Colonic mucosa (tissue), 4 donors: Measurements from ENCODE around the gene RRM2. TPM values are rescaled to one million over a fixed set of nuclear protein-coding genes. Genes with fewer than 3 reads are reported as not detected.
A peak's percentile ranks its signal among the peaks of the same experiment; 100 is the strongest.
"Not testable (repeated sequence)": the region's sequence is repeated elsewhere in the genome, so short reads cannot be mapped to it uniquely, and the experiment has no call there.

Experiments
- DNase-seq: peaks from one replicate; pipeline ENCODE4 v3.0.0-alpha.2; 2020
- H3K27ac ChIP-seq: fragments of 200-600 bp; one replicate; pipeline ENCODE4 v1.8.0; 2021
- H3K27me3 ChIP-seq: fragments of 200-600 bp; one replicate; pipeline ENCODE4 v1.8.0; 2021
- H3K36me3 ChIP-seq: fragments of 200-600 bp; one replicate; pipeline ENCODE4 v1.8.0; 2021
- H3K4me1 ChIP-seq: fragments of 200-600 bp; one replicate; pipeline ENCODE4 v1.8.0; 2021; ENCODE audit warnings: mild to moderate bottlenecking
- H3K4me3 ChIP-seq: fragments of 200-600 bp; one replicate; pipeline ENCODE4 v1.8.0; 2021
- H3K9ac ChIP-seq, 2 donors: one replicate each; pipeline ENCODE4 v1.7.0; 2013; ENCODE audit warnings: control low read depth in 2 of 2, low read depth in 2 of 2, low read length in 2 of 2
- H3K9me3 ChIP-seq: fragments of 200-600 bp; one replicate; pipeline ENCODE4 v1.8.0; 2021
- intact Hi-C: fragments of 100-400 bp; cut with DNase I; formaldehyde crosslinking; loops from one replicate; pipeline ENCODE4 v1.14.1; 2022
- total RNA-seq, 2 donors: library from RNA; stranded (reverse); fragmentation: NEBNext Ultra II Directional in 1 of 2; extraction: Animal tissue kit (Norgen Biotek cat#: 25700) in 1 of 2; gene quantifications; one replicate each; pipeline ENCODE4 v1.2.1, GENCODE V29; 2021
- TF ChIP-seq, protein P1 (sequence below): fragments of 200-600 bp; IDR thresholded peaks from one replicate; pipeline ENCODE4 v1.8.0; 2022; ENCODE audit warnings: antibody characterized with exemption, mild to moderate bottlenecking
- donor health status: healthy.
- donor health status: DM: no; HTN: no; CAD: no.
- donor health status: DM: no; HTN: no; CAD: no.

RRM2 gene
- total RNA-seq, 2 donors from 2014 or later, result 54.3 to 216 TPM

DNA sequence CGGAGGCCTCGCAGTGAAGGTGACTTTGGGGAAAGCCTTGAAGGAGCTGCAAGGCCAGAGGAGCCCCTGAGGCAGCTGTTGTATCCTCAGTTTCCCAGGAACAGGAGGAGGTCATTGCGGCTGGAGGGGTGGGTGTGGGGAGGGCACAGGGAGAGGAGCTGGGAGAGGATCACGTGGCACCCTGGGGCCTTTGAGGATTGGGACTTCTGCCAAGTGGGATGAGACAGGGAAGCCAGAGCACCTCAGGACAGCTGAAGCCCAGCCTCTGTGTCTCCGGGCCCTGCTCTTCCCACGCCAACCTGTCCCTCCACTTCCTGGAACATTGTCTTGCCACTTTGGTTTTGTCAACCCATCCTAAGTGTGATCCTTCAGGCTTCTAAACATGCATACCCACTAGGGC is 19.4 kb upstream of the RRM2 start:
- Histone ChIP-seq H3K4me1 (no peaks in the 10 kb centered on the region), H3K9me3 (no peaks in the 10 kb centered on the region), H3K4me3 (no peak overlapping the region), H3K36me3 (no peaks in the 10 kb centered on the region), H3K27ac (no peak overlapping the region), H3K27me3 (no peaks in the 10 kb centered on the region), H3K9ac (no peak overlapping the region)
- intact Hi-C loops, result no loop called here
- TF ChIP-seq, protein P1, sequence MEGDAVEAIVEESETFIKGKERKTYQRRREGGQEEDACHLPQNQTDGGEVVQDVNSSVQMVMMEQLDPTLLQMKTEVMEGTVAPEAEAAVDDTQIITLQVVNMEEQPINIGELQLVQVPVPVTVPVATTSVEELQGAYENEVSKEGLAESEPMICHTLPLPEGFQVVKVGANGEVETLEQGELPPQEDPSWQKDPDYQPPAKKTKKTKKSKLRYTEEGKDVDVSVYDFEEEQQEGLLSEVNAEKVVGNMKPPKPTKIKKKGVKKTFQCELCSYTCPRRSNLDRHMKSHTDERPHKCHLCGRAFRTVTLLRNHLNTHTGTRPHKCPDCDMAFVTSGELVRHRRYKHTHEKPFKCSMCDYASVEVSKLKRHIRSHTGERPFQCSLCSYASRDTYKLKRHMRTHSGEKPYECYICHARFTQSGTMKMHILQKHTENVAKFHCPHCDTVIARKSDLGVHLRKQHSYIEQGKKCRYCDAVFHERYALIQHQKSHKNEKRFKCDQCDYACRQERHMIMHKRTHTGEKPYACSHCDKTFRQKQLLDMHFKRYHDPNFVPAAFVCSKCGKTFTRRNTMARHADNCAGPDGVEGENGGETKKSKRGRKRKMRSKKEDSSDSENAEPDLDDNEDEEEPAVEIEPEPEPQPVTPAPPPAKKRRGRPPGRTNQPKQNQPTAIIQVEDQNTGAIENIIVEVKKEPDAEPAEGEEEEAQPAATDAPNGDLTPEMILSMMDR, result no peak
- no peak for DNase-seq

DNA sequence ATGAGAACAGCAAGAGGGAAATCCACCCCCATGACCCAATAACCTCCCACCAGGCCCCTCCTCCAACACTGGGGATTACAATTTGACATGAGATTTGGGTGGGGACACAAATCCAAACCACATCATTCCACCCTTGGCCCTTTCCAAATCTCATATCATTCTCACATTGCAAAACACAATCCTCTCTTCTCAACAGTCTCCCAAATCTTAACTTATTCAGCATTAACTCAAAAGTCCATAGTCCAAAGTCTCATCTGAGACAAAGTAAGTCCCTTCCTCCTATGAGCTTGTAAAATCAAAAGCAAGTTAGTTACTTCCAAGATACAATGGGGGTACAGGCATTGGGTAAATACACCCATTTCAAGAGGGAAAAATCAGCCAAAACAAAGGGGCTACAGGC is 17.6 kb upstream of the RRM2 start:
- H3K9me3 ChIP-seq, H3K4me1 ChIP-seq, H3K27me3 ChIP-seq, DNase-seq, H3K4me3 ChIP-seq, H3K36me3 ChIP-seq, H3K9ac ChIP-seq, intact Hi-C loops, H3K27ac ChIP-seq: not testable (repeated sequence)

DNA sequence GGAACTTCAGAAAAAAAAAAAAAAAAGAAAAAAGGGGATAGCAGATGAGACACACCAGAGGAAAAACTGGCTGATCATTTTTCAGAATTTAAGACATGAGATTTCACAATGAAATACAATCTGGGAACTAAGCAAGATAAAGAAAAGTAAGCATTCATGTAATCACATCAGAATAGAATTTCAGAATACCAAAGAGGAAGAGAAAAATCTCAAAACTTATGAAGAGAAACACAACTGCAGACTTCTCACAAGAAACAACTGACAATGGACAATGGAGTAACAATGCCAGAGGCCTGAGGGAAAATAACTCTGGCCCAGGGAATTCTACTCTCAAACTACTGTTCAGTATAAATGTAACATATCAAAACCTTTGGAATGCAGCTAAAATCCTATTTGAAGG is 13.2 kb upstream of the RRM2 start:
- Histone ChIP-seq H3K9me3 (no peaks in the 10 kb centered on the region), H3K27ac (no peak overlapping the region), H3K9ac (no peak overlapping the region), H3K27me3 (no peaks in the 10 kb centered on the region), H3K4me1 (no peaks in the 10 kb centered on the region), H3K36me3 (no peaks in the 10 kb centered on the region), H3K4me3 (no peak overlapping the region)
- TF ChIP-seq, protein P1, result no peak
- intact Hi-C loops, result no loop called here
- no peak for DNase-seq

DNA sequence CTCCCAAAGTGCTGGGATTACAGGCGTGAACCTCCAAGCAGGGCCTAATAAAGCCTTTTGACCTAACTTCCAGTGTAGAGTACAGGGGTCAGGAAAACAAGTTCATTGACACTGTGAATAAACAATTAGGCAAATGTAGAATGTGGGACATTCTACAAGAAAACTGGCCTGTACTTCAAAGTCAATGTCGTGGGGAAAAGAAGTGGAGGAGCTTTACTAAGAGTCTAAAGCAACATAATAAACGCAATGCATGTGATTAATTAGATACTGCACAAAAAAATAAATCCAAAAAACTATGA is 3.6 kb upstream of the RRM2 start:
- H3K36me3 ChIP-seq, result no peaks in the 10 kb centered on the region
- TF ChIP-seq, protein P1, result no peak
- no peak overlapping the region for H3K9ac ChIP-seq
- no peak for DNase-seq
- no peak overlapping the region for H3K27ac ChIP-seq
- intact Hi-C loops, result no loop called here
- H3K9me3 ChIP-seq, result no peaks in the 10 kb centered on the region
- no peak overlapping the region for H3K4me3 ChIP-seq
- H3K27me3 ChIP-seq, result no peaks in the 10 kb centered on the region
- peaks cover 17% of the 10 kb centered on the region for H3K4me1 ChIP-seq

DNA sequence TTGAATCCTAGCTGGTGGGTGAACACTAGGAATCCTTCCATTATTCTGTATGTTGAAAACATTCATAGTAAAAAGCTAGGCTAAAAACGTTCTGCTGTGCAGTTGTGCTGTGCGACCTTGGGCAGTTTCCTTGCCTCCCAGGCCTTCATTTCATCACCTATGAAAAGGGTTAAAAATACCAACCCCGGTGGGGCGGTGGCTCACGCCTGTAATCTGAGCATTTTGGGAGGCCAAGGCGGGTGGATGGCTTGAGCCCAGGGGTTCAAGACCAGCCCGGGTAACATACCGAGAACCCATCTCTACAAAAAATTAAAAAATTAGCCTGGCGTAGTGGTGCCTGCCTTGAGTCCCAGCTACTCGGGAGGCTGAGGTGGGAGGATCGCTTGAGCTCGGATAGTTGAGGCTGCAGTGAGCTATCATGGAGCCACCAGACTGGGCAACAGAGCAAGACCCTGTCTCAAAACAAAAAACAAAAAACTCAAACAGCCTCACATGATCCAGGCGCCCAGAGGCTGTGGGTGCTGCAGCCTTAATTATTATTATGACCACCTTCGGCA is 2.9 kb upstream of the RRM2 start:
- intact Hi-C loops, result loop anchor here (10.0 kb wide), 1 partner anchor 545 kb away; no protein-coding TSS in a partner anchor

More for the DNA sequence above, 2.9 kb upstream of the RRM2 start:
- TF ChIP-seq, protein P1, result no peak
- Histone ChIP-seq H3K9ac (peak overlapping the region; percentile 30 to 81), H3K27me3 (no peaks in the 10 kb centered on the region), H3K36me3 (no peaks in the 10 kb centered on the region), H3K4me1 (peaks cover 22% of the 10 kb centered on the region), H3K9me3 (no peaks in the 10 kb centered on the region), H3K27ac (peak overlapping the region; percentile 83), H3K4me3 (peak overlapping the region; percentile 67)
- no peak for DNase-seq
